ENCODE data around the gene RCAN2. TPM values are rescaled to one million over a fixed set of nuclear protein-coding genes. Genes with fewer than 3 reads are reported as not detected.

Gene RCAN2
- polyA plus RNA-seq, 1 donor from 2014 or later = 37.4 TPM

DNA sequence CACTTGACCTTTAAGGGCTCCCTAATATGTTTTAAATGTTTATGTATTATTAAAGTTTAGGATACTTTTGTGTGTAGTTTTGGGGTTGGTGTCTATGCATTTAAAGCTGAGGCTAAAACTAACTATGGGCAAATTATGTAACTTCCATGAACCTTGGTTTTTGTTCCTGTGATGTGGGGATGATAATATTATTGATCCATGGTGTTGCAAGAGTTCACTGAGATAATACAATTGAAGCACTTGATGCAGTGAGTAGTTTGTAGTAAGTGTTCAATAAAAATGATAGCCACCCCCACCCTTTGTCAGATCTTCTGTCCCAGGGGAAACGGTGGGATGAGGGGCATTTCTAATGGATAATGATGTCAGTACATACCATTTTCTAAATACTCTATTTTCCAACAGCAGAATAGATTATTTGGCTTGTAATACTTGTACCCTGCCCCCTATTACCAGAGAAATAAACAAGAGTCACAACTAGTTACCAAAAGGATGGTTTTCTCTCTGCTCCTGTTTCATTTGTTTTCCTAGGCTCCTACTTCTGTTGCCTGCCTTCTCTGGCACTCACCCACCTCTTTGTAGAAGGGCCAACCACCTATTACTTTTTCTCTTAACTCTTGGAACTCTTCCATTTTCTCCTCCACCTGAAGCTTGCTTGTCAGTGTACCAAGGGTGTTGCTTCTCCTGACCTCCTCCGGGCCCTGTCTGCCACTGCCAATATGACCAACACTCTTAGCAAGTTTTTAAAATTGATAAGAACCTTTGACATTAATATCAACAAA, 97.9 kb downstream of the RCAN2 start:
- Histone ChIP-seq H3K27ac (ENCODE audit: low read length) (no peak overlapping the region), H3K4me3 (ENCODE audit: low read length) (no peak overlapping the region)
- TF ChIP-seq EZH2 (IDR thresholded peaks at IDR 0.05; ENCODE audit: borderline replicate concordance, insufficient read depth, low read length, poor library complexity, severe bottlenecking) = no peak
- no peak for TF ChIP-seq RAD21 (conservative IDR thresholded peaks at IDR 0.05)
- no peak for TF ChIP-seq MXI1 (conservative IDR thresholded peaks at IDR 0.05; ENCODE audit: poor library complexity, severe bottlenecking)
- TF ChIP-seq, protein P1, sequence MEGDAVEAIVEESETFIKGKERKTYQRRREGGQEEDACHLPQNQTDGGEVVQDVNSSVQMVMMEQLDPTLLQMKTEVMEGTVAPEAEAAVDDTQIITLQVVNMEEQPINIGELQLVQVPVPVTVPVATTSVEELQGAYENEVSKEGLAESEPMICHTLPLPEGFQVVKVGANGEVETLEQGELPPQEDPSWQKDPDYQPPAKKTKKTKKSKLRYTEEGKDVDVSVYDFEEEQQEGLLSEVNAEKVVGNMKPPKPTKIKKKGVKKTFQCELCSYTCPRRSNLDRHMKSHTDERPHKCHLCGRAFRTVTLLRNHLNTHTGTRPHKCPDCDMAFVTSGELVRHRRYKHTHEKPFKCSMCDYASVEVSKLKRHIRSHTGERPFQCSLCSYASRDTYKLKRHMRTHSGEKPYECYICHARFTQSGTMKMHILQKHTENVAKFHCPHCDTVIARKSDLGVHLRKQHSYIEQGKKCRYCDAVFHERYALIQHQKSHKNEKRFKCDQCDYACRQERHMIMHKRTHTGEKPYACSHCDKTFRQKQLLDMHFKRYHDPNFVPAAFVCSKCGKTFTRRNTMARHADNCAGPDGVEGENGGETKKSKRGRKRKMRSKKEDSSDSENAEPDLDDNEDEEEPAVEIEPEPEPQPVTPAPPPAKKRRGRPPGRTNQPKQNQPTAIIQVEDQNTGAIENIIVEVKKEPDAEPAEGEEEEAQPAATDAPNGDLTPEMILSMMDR (IDR thresholded peaks at IDR 0.05; ENCODE audit: poor library complexity, severe bottlenecking) = no peak
- TF ChIP-seq SMC3 (conservative IDR thresholded peaks at IDR 0.05; ENCODE audit: poor library complexity) = no peak
- TF ChIP-seq, protein P2, sequence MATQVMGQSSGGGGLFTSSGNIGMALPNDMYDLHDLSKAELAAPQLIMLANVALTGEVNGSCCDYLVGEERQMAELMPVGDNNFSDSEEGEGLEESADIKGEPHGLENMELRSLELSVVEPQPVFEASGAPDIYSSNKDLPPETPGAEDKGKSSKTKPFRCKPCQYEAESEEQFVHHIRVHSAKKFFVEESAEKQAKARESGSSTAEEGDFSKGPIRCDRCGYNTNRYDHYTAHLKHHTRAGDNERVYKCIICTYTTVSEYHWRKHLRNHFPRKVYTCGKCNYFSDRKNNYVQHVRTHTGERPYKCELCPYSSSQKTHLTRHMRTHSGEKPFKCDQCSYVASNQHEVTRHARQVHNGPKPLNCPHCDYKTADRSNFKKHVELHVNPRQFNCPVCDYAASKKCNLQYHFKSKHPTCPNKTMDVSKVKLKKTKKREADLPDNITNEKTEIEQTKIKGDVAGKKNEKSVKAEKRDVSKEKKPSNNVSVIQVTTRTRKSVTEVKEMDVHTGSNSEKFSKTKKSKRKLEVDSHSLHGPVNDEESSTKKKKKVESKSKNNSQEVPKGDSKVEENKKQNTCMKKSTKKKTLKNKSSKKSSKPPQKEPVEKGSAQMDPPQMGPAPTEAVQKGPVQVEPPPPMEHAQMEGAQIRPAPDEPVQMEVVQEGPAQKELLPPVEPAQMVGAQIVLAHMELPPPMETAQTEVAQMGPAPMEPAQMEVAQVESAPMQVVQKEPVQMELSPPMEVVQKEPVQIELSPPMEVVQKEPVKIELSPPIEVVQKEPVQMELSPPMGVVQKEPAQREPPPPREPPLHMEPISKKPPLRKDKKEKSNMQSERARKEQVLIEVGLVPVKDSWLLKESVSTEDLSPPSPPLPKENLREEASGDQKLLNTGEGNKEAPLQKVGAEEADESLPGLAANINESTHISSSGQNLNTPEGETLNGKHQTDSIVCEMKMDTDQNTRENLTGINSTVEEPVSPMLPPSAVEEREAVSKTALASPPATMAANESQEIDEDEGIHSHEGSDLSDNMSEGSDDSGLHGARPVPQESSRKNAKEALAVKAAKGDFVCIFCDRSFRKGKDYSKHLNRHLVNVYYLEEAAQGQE (IDR thresholded peaks at IDR 0.05; ENCODE audit: borderline replicate concordance) = no peak
- no peak for TF ChIP-seq EP300 (conservative IDR thresholded peaks at IDR 0.05; ENCODE audit: poor library complexity, severe bottlenecking)
- TF ChIP-seq POLR2AphosphoS5 (IDR thresholded peaks at IDR 0.05) = no peak
- TF ChIP-seq TAF1 (IDR thresholded peaks at IDR 0.05; ENCODE audit: low read depth) = no peak

DNA sequence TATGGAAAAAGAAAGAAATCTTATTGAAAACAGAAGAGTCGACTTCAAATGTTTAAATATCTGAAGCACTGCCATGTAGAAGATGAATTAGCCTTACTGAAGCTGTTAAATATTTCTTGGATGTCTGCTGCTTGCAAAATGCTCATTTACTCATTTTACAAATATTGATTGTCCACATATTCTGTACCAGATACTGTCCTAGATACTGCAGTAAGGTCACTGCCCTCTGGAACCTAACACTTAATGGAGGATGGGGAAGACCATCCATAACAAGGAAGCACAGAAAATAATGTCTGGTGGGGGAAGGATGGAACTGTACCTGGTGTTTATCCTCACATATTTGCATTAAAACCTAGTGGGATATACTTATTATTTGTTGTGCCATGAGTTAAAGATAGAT, 99.0 kb downstream of the RCAN2 start:
- Histone ChIP-seq H4K20me1 (ENCODE audit: insufficient read depth) (no peaks in the 10 kb centered on the region), H3K36me3 (ENCODE audit: insufficient read depth, low read length) (no peaks in the 10 kb centered on the region), H3K9me3 (ENCODE audit: low read length) (no peaks in the 10 kb centered on the region), H2AFZ (ENCODE audit: low read depth, low read length) (no peak overlapping the region), H3K9me2 (ENCODE audit: insufficient read depth, low read length) (no peaks in the 10 kb centered on the region), H3K27me3 (ENCODE audit: insufficient read depth, low read depth, low read length) (no peaks in the 10 kb centered on the region), H3K9ac (ENCODE audit: low read length) (no peak overlapping the region), H3K4me2 (ENCODE audit: low read length) (no peak overlapping the region), H3K79me2 (replicated peaks; ENCODE audit: insufficient read depth, low read length) (no peaks in the 10 kb centered on the region), H3F3A (ENCODE audit: insufficient read depth, low read length, poor library complexity, severe bottlenecking) (no peaks in the 10 kb centered on the region), H3K27ac (ENCODE audit: low read length) (no peak overlapping the region), H3K4me3 (ENCODE audit: low read length) (no peak overlapping the region)
- TF ChIP-seq, protein P1 (IDR thresholded peaks at IDR 0.05; ENCODE audit: poor library complexity, severe bottlenecking) = no peak
- TF ChIP-seq EP300 (conservative IDR thresholded peaks at IDR 0.05; ENCODE audit: poor library complexity, severe bottlenecking) (no peak), EZH2 (IDR thresholded peaks at IDR 0.05; ENCODE audit: borderline replicate concordance, insufficient read depth, low read length, poor library complexity, severe bottlenecking) (no peak), SMC3 (conservative IDR thresholded peaks at IDR 0.05; ENCODE audit: poor library complexity) (no peak)
- TF ChIP-seq, protein P2 (IDR thresholded peaks at IDR 0.05; ENCODE audit: borderline replicate concordance) = no peak

More for the DNA sequence above, 97.9 kb downstream of the RCAN2 start:
- H3K36me3 ChIP-seq (ENCODE audit: insufficient read depth, low read length) = no peaks in the 10 kb centered on the region
- H3K79me2 ChIP-seq (replicated peaks; ENCODE audit: insufficient read depth, low read length) = no peaks in the 10 kb centered on the region
- no peak overlapping the region for H3K4me2 ChIP-seq (ENCODE audit: low read length)
- H4K20me1 ChIP-seq (ENCODE audit: insufficient read depth) = no peaks in the 10 kb centered on the region
- H3K9ac ChIP-seq (ENCODE audit: low read length) = no peak overlapping the region
- no peak overlapping the region for H2AFZ ChIP-seq (ENCODE audit: low read depth, low read length)
- no peaks in the 10 kb centered on the region for H3K9me3 ChIP-seq (ENCODE audit: low read length)
- no peaks in the 10 kb centered on the region for H3K9me2 ChIP-seq (ENCODE audit: insufficient read depth, low read length)
- H3K27me3 ChIP-seq (ENCODE audit: insufficient read depth, low read depth, low read length) = no peaks in the 10 kb centered on the region
- no peaks in the 10 kb centered on the region for H3F3A ChIP-seq (ENCODE audit: insufficient read depth, low read length, poor library complexity, severe bottlenecking)
